ENCODE measurements around the gene FOSL2.

- TF ChIP-seq CTCF (IDR thresholded peaks at IDR 0.05; ENCODE audit: low read length) (no peak), EZH2 (IDR thresholded peaks at IDR 0.05; ENCODE audit: borderline replicate concordance, low read length) (no peak)
Measured at GRCh38 chr2:28419003-28419402, 26.3 kb downstream of the FOSL2 start.
